HG03095 (cell line): Measurements from ENCODE around the gene STAB1.
"Not testable (repeated sequence)": the region's sequence is repeated elsewhere in the genome, so short reads cannot be mapped to it uniquely, and the experiment has no call there.

ENCODE experiments used
- ATAC-seq: cut with Tn5 transposase; IDR thresholded peaks from one replicate; pipeline ENCODE4 v1.9.1; 2021; ENCODE audit warnings: moderate library complexity; ENCODE audit not compliant: unreplicated experiment

Gene STAB1

GRCh38 chr3:52521881-52522650 is 26.9 kb downstream of the STAB1 start:
- ATAC-seq, result no peak

- no peak for ATAC-seq
Observed at GRCh38 chr3:52522651-52523251, 27.6 kb downstream of the STAB1 start.

- no peak for ATAC-seq
Observed at GRCh38 chr3:52523386-52524257, 28.5 kb downstream of the STAB1 start.

GRCh38 chr3:52524258-52524751 is 29.2 kb downstream of the STAB1 start:
- ATAC-seq, result no peak

GRCh38 chr3:52524752-52525679 is 29.9 kb downstream of the STAB1 start:
- no peak for ATAC-seq

- no peak for ATAC-seq
Observed at GRCh38 chr3:52525680-52526561, 30.8 kb downstream of the STAB1 start.

- ATAC-seq, result not testable (repeated sequence)
Observed at GRCh38 chr3:52526671-52527038, 31.5 kb downstream of the STAB1 start.

- ATAC-seq, result no peak
Observed at GRCh38 chr3:52527039-52527731, 32.0 kb downstream of the STAB1 start.

GRCh38 chr3:52527732-52528585 is 32.8 kb downstream of the STAB1 start:
- no peak for ATAC-seq

GRCh38 chr3:52528586-52529375 is 33.6 kb downstream of the STAB1 start:
- ATAC-seq, result no peak

GRCh38 chr3:52529376-52530333 is 34.5 kb downstream of the STAB1 start:
- no peak for ATAC-seq

- no peak for ATAC-seq
Observed at GRCh38 chr3:52530918-52531826, 36.0 kb downstream of the STAB1 start.

GRCh38 chr3:52531860-52532516 is 36.9 kb downstream of the STAB1 start:
- ATAC-seq, result no peak

GRCh38 chr3:52532517-52532837 is 37.3 kb downstream of the STAB1 start:
- ATAC-seq, result no peak
